ENCODE measurements around the gene GMEB1. TPM values are rescaled to one million over a fixed set of nuclear protein-coding genes. Genes with fewer than 3 reads are reported as not detected.
A peak's percentile ranks its signal among the peaks of the same experiment; 100 is the strongest.

The GMEB1 gene
- total and polyA plus RNA-seq, 2 donors (not counting 3 experiments of a cell fraction or from before 2014, with no cell fraction given) = 8.1 to 16.0 TPM

DNA sequence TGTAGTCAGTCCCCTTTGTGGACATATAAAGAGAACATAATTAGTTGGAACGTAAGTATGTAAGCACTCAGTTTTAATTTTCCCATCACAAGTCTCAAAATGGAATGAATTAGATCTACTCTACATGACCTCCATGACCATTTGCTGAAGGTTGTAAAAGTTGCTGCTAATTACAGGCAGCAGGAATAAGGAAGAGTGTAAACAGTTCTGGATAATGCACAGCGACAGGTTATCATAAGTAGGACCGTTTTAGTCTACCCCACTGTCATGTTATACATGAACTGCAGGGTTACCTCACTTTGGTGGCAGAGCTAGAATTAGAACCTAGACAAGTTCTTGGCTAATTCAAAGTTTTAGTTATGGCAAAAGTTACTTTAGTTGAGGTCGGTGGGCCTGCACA lies 89.8 kb downstream of the GMEB1 start:
- CTCF ChIA-PET = interaction anchor here (0.9 to 1.0 kb wide), 3 partner anchors 21 to 119 kb away, joined by 3 read pairs; partner anchors contain the start of gene YTHDF2

More for the DNA sequence above, 89.8 kb downstream of the GMEB1 start:
- POLR2A ChIA-PET = no interaction called here
- Histone ChIP-seq H3K79me2 (ENCODE audit: control insufficient read depth, insufficient read depth, low read length) (peaks cover 99% of the 10 kb centered on the region), H3K9me1 (replicated peaks; ENCODE audit: control insufficient read depth, extremely low read depth, insufficient read depth, low read length) (no peaks in the 10 kb centered on the region), H3K4me3 (replicated peaks in 1 of 3; ENCODE audit: insufficient read depth in 1 of 3, low read depth in 1 of 3, low read length in 3 of 3) (no peak overlapping the region), H3K27ac (ENCODE audit: insufficient read depth, low read depth, low read length) (no peak overlapping the region), H3K36me3 (ENCODE audit: control insufficient read depth in 2 of 2, extremely low read depth in 1 of 2, insufficient read depth in 2 of 2, low read length in 2 of 2) (peaks cover 5 to 8% of the 10 kb centered on the region in 2 experiments), H3K9me3 (replicated peaks; ENCODE audit: control insufficient read depth, insufficient read depth, low read length) (no peaks in the 10 kb centered on the region), H2AFZ (ENCODE audit: low read depth, low read length) (no peak overlapping the region), H3K4me1 (ENCODE audit: control insufficient read depth, extremely low read depth, insufficient read depth, low read length) (no peaks in the 10 kb centered on the region), H4K20me1 (replicated peaks; ENCODE audit: control insufficient read depth, extremely low read depth, insufficient read depth, low read length) (peaks cover 34% of the 10 kb centered on the region), H3K9ac (replicated peaks; ENCODE audit: extremely low read depth, insufficient read depth, low read length) (no peak overlapping the region), H3K4me2 (ENCODE audit: insufficient read depth, low read length) (no peak overlapping the region), H3K27me3 (ENCODE audit: control insufficient read depth in 2 of 2, insufficient read depth in 2 of 2, low read length in 2 of 2) (no peaks in the 10 kb centered on the region)
- dilution Hi-C loops (cut with MboI; ENCODE audit: extremely low pct_ligation_motif_present, low sequenced_read_pairs) = no loop called here
- intact Hi-C loops (cut with micrococcal nuclease) = no loop called here
- BruUV-seq (replicated peaks) = no TSS peak
- TF ChIP-seq, protein P1, sequence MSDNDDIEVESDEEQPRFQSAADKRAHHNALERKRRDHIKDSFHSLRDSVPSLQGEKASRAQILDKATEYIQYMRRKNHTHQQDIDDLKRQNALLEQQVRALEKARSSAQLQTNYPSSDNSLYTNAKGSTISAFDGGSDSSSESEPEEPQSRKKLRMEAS (IDR thresholded peaks at IDR 0.05; ENCODE audit: insufficient read depth, insufficient read length) = no peak
- no peak for TF ChIP-seq MYC (IDR thresholded peaks at IDR 0.05; ENCODE audit: low read depth, low read length)
- TF ChIP-seq EZH2 (IDR thresholded peaks at IDR 0.05; ENCODE audit: borderline replicate concordance, low read depth, low read length, severe bottlenecking) = no peak
- TF ChIP-seq JUN (IDR thresholded peaks at IDR 0.05; ENCODE audit: borderline replicate concordance, insufficient read depth, insufficient read length, low read depth) = no peak
- TF ChIP-seq GATA2 (IDR thresholded peaks at IDR 0.05; ENCODE audit: insufficient read depth, insufficient read length, low read depth, low read length) = no peak
- no peak for TF ChIP-seq POLR2A (IDR thresholded peaks at IDR 0.05; ENCODE audit: low read depth, low read length)
- TF ChIP-seq CTCF (IDR thresholded peaks at IDR 0.05; ENCODE audit: extremely low read depth in 1 of 2, insufficient read depth in 1 of 2, low read depth in 1 of 2, low read length in 2 of 2) = no peak
- no peak for TF ChIP-seq FOS (IDR thresholded peaks at IDR 0.05; ENCODE audit: borderline replicate concordance, insufficient read depth, low read length)
- no peak for TF ChIP-seq POLR2AphosphoS5 (IDR thresholded peaks at IDR 0.05; ENCODE audit: insufficient read depth, low read depth, low read length)
- FAIRE-seq = peak; percentile 49
- DNase-seq (ENCODE audit: low read depth, low spot score) = no peak
